Trophoblast cell (in vitro differentiated cells and primary cell): Measurements from ENCODE around the gene FBXL5.

Experiments
- DNase-seq, 2 donors: peaks; one replicate each; pipeline ENCODE4 v3.0.0-alpha.2; 2016
- H2AFZ ChIP-seq: 2 replicates; pipeline ENCODE4 v1.6.1; 2013; ENCODE audit warnings: low read length, moderate library complexity, mild to moderate bottlenecking; ENCODE audit not compliant: insufficient read depth, poor library complexity
- H2AK5ac ChIP-seq: 2 replicates; pipeline ENCODE4 v1.6.1; 2013; ENCODE audit warnings: mild to moderate bottlenecking, low read length
- H2BK120ac ChIP-seq: 2 replicates; pipeline ENCODE4 v1.6.1; 2013; ENCODE audit warnings: low read length, mild to moderate bottlenecking, moderate library complexity; ENCODE audit not compliant: insufficient read depth, poor library complexity
- H2BK12ac ChIP-seq: 2 replicates; pipeline ENCODE4 v1.6.1; 2013; ENCODE audit warnings: mild to moderate bottlenecking, low read length, moderate library complexity
- H2BK5ac ChIP-seq: 2 replicates; pipeline ENCODE4 v1.6.1; 2013; ENCODE audit warnings: low read length, low read depth, moderate library complexity, mild to moderate bottlenecking; ENCODE audit not compliant: poor library complexity
- H3K14ac ChIP-seq: 2 replicates; pipeline ENCODE4 v1.6.1; 2013; ENCODE audit warnings: mild to moderate bottlenecking, low read length
- H3K18ac ChIP-seq: 2 replicates; pipeline ENCODE4 v1.6.1; 2013; ENCODE audit warnings: mild to moderate bottlenecking, low read length
- H3K23ac ChIP-seq: 2 replicates; pipeline ENCODE4 v1.6.1; 2013; ENCODE audit warnings: low read length
- H3K27ac ChIP-seq: 2 replicates; pipeline ENCODE4 v1.5.1; 2013; ENCODE audit warnings: low read depth, mild to moderate bottlenecking, inconsistent platforms, low read length, moderate library complexity
- H3K27me3 ChIP-seq: 2 replicates; pipeline ENCODE4 v1.6.1; 2013; ENCODE audit warnings: inconsistent platforms, mild to moderate bottlenecking, low read length, moderate library complexity; ENCODE audit not compliant: insufficient read depth
- H3K36me3 ChIP-seq, 2 experiments: 1 replicate in 1 of 2; 2 replicates in 1 of 2; pipeline ENCODE4 v1.6.1; 2013; ENCODE audit warnings: low read length in 2 of 2, mild to moderate bottlenecking in 2 of 2, moderate library complexity in 1 of 2; ENCODE audit not compliant: insufficient read depth in 2 of 2, control insufficient read depth in 1 of 2
- H3K4ac ChIP-seq: 2 replicates; pipeline ENCODE4 v1.6.1; 2013; ENCODE audit warnings: low read depth, mild to moderate bottlenecking, low read length, moderate library complexity
- H3K4me1 ChIP-seq, 2 experiments: 1 replicate in 1 of 2; 2 replicates in 1 of 2; pipeline ENCODE4 v1.6.1; 2013; ENCODE audit warnings: low read length in 2 of 2, mild to moderate bottlenecking in 2 of 2, moderate library complexity in 1 of 2; ENCODE audit not compliant: insufficient read depth in 2 of 2, control insufficient read depth in 1 of 2
- H3K4me2 ChIP-seq: 2 replicates; pipeline ENCODE4 v1.6.1; 2013; ENCODE audit warnings: inconsistent platforms, mild to moderate bottlenecking, low read length, moderate library complexity
- H3K4me3 ChIP-seq: 2 replicates; pipeline ENCODE4 v1.5.1; 2013; ENCODE audit warnings: mild to moderate bottlenecking, low read depth, low read length, inconsistent platforms
- H3K79me1 ChIP-seq: one replicate; pipeline ENCODE4 v1.6.1; 2013; ENCODE audit warnings: low read length
- H3K79me2 ChIP-seq: 2 replicates; pipeline ENCODE4 v1.6.1; 2013; ENCODE audit warnings: low read length, mild to moderate bottlenecking; ENCODE audit not compliant: control insufficient read depth, insufficient read depth, poor library complexity
- H3K9ac ChIP-seq: 2 replicates; pipeline ENCODE4 v1.6.1; 2013; ENCODE audit warnings: mild to moderate bottlenecking, low read length
- H3K9me3 ChIP-seq: 2 replicates; pipeline ENCODE4 v1.6.1; 2013; ENCODE audit warnings: low read depth, mild to moderate bottlenecking, control low read depth, inconsistent platforms, low read length; ENCODE audit not compliant: insufficient read depth
- H4K12ac ChIP-seq: 2 replicates; pipeline ENCODE4 v1.6.1; 2013; ENCODE audit warnings: low read depth, mild to moderate bottlenecking, low read length, moderate library complexity
- H4K8ac ChIP-seq: 2 replicates; pipeline ENCODE4 v1.6.1; 2013; ENCODE audit warnings: low read depth, mild to moderate bottlenecking, low read length, moderate library complexity
- H4K91ac ChIP-seq: one replicate; pipeline ENCODE4 v1.6.1; 2013; ENCODE audit warnings: low read depth, mild to moderate bottlenecking, low read length, moderate library complexity
- WGBS: extraction: QIAGEN DNeasy Blood & Tissue Kit; methylation state at CpG from one replicate; pipeline ENCODE4 v1.1.7; 2013; ENCODE audit warnings: missing lambda C conversion rate; ENCODE audit not compliant: insufficient read length, insufficient coverage; ENCODE audit errors: extremely low coverage; 5-methylcytosine and 5-hydroxymethylcytosine counted together

Gene FBXL5

GRCh38 chr4:15681372-15682241, 26.4 kb upstream of the FBXL5 start, which contains the start of gene FAM200B:
FAM200B (plus strand) TSS chr4:15681827; CDS start chr4:15686978, 5,151 bp downstream.
- H3K4me1 ChIP-seq, result peaks cover 2 to 8% of the 10 kb centered on the region in 2 experiments
- H3K36me3 ChIP-seq, result no peaks in the 10 kb centered on the region
- DNase-seq, result peak; percentile 99 to 100
- peak within 1 kb of the TSS; percentile 99 for H3K4ac ChIP-seq
- peak within 1 kb of the TSS; percentile 98 for H3K14ac ChIP-seq
- peaks cover 10% of the 10 kb centered on the region for H3K79me2 ChIP-seq
- H4K91ac ChIP-seq, result peak within 1 kb of the TSS; percentile 98
- H3K23ac ChIP-seq, result no peak within 1 kb of the TSS
- H3K4me3 ChIP-seq, result peak within 1 kb of the TSS; percentile 86
- peak within 1 kb of the TSS; percentile 78 for H2BK120ac ChIP-seq
- no peaks in the 10 kb centered on the region for H3K27me3 ChIP-seq
- peak within 1 kb of the TSS; percentile 99 for H3K27ac ChIP-seq
- peak within 1 kb of the TSS; percentile 95 for H2AK5ac ChIP-seq
- peak within 1 kb of the TSS; percentile 99 for H3K9ac ChIP-seq
- H3K9me3 ChIP-seq, result no peaks in the 10 kb centered on the region
- H3K79me1 ChIP-seq, result peaks cover 11% of the 10 kb centered on the region
- H2AFZ ChIP-seq, result peak within 1 kb of the TSS; percentile 92
- peak within 1 kb of the TSS; percentile 58 for H2BK12ac ChIP-seq
- no CpG with 5 or more reads among the region's 56 CpGs for WGBS
- H3K4me2 ChIP-seq, result peak within 1 kb of the TSS; percentile 52
- peak within 1 kb of the TSS; percentile 94 for H4K8ac ChIP-seq
- peak within 1 kb of the TSS; percentile 94 for H2BK5ac ChIP-seq
- peak within 1 kb of the TSS; percentile 78 for H4K12ac ChIP-seq
- H3K18ac ChIP-seq, result peak within 1 kb of the TSS; percentile 97

DNA sequence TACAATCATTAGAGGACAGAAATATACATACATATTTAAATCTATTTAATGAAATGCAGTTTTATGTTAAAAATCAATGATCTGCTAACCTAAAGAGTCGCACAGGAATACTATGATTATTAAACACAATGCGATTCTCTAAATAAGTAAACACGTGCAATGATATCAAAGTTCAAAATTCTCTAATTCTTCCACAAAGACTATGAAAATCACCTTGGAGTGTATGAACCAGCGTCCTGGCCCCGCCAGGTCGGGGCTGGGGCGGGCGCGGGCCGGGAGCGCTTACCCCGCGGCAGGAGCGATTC, 25.9 kb upstream of the FBXL5 start:
- Histone ChIP-seq H3K23ac (no peak overlapping the region), H3K27ac (peak overlapping the region; percentile 94), H3K4me2 (peak overlapping the region; percentile 44), H3K14ac (peak overlapping the region; percentile 98), H3K79me2 (peaks cover 10% of the 10 kb centered on the region), H2AFZ (peak overlapping the region; percentile 92), H4K91ac (peak overlapping the region; percentile 98), H2BK12ac (peak overlapping the region; percentile 58), H4K8ac (peak overlapping the region; percentile 93), H3K4me3 (peak overlapping the region; percentile 79), H3K9me3 (no peaks in the 10 kb centered on the region), H3K27me3 (no peaks in the 10 kb centered on the region), H3K9ac (peak overlapping the region; percentile 62), H3K79me1 (peaks cover 11% of the 10 kb centered on the region), H3K18ac (peak overlapping the region; percentile 97), H2BK5ac (peak overlapping the region; percentile 88), H2BK120ac (peak overlapping the region; percentile 78), H2AK5ac (peak overlapping the region; percentile 90), H3K4ac (peak overlapping the region; percentile 99), H4K12ac (peak overlapping the region; percentile 67), H3K4me1 (peaks cover 2 to 8% of the 10 kb centered on the region in 2 experiments), H3K36me3 (no peaks in the 10 kb centered on the region)
- no peak for DNase-seq
- WGBS, result no CpG with 5 or more reads among the region's 14 CpGs

DNA sequence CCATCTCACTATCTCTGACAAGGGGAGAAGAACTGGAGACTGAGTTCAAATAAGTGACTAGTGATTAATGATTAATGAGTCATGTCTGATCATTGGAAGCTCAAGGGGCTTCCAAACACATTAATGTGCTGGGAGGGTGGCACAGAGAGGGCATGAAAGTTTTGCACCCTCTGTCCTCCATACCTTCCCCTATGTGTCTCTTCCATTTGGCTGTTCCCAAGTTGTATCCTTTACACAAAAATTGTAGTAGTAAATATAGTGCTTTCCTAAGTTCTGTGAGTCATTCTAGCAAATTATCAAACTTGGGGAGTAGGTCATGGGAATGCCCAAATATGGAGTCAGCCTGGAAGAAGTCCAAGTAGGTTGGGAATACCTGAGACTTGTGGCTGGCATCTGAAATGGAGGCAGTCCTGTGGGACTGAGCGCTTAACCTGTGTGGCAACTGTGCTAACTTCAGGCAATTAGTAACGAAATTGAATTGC, 22.4 kb upstream of the FBXL5 start:
- no peaks in the 10 kb centered on the region for H3K36me3 ChIP-seq
- peak in 1 of 2 donors; percentile 64 for DNase-seq
- H2BK120ac ChIP-seq, result no peak overlapping the region
- peak overlapping the region; percentile 64 for H3K4ac ChIP-seq
- no peak overlapping the region for H3K18ac ChIP-seq
- no peaks in the 10 kb centered on the region for H3K9me3 ChIP-seq
- peaks cover 11% of the 10 kb centered on the region for H3K79me1 ChIP-seq
- no peak overlapping the region for H2BK5ac ChIP-seq
- H3K79me2 ChIP-seq, result peaks cover 13% of the 10 kb centered on the region
- H3K27me3 ChIP-seq, result no peaks in the 10 kb centered on the region
- H3K4me3 ChIP-seq, result no peak overlapping the region
- no peak overlapping the region for H3K9ac ChIP-seq
- peaks cover 0 to 4% of the 10 kb centered on the region in 2 experiments for H3K4me1 ChIP-seq
- no peak overlapping the region for H4K12ac ChIP-seq
- no CpG with 5 or more reads among the region's 2 CpGs for WGBS
- no peak overlapping the region for H4K8ac ChIP-seq
- no peak overlapping the region for H2AFZ ChIP-seq
- no peak overlapping the region for H3K14ac ChIP-seq
- no peak overlapping the region for H3K27ac ChIP-seq
- H2AK5ac ChIP-seq, result no peak overlapping the region
- H3K23ac ChIP-seq, result no peak overlapping the region
- no peak overlapping the region for H3K4me2 ChIP-seq
- H4K91ac ChIP-seq, result no peak overlapping the region
- no peak overlapping the region for H2BK12ac ChIP-seq

DNA sequence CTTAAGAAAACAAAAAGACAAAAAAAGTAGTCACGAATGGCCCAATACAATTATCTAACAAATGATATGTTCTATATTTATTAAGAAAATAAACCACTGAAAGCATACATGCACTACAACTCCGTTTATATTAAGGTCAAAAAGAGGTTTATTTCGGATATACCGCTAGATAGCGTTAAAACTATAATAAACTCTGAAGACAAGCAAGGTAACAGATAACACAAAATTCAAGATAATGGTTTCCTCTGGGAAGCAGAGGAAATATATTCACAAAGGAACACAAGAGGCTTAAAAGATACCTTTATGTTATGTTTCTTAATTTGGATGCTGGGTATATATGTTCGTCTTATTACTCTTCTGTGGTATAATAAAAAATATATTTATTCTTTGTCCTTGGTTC, 21.7 kb upstream of the FBXL5 start:
- H4K12ac ChIP-seq, result no peak overlapping the region
- no peak overlapping the region for H4K91ac ChIP-seq
- H3K9me3 ChIP-seq, result no peaks in the 10 kb centered on the region
- no peak overlapping the region for H2AFZ ChIP-seq
- no peak overlapping the region for H2AK5ac ChIP-seq
- H2BK5ac ChIP-seq, result no peak overlapping the region
- peaks cover 8% of the 10 kb centered on the region for H3K79me1 ChIP-seq
- no peak overlapping the region for H3K9ac ChIP-seq
- no peak overlapping the region for H3K14ac ChIP-seq
- peaks cover 0 to 4% of the 10 kb centered on the region in 2 experiments for H3K4me1 ChIP-seq
- no peak overlapping the region for H3K4me2 ChIP-seq
- H3K36me3 ChIP-seq, result no peaks in the 10 kb centered on the region
- H3K4me3 ChIP-seq, result no peak overlapping the region
- no peak overlapping the region for H2BK120ac ChIP-seq
- no peak overlapping the region for H3K4ac ChIP-seq
- no peaks in the 10 kb centered on the region for H3K27me3 ChIP-seq
- no CpG with 5 or more reads among the region's 6 CpGs for WGBS
- H3K18ac ChIP-seq, result no peak overlapping the region
- peaks cover 12% of the 10 kb centered on the region for H3K79me2 ChIP-seq
- no peak overlapping the region for H3K27ac ChIP-seq
- H2BK12ac ChIP-seq, result no peak overlapping the region
- H3K23ac ChIP-seq, result no peak overlapping the region
- no peak overlapping the region for H4K8ac ChIP-seq
- DNase-seq, result no peak
